Hepatic stellate cell (primary cell): ENCODE measurements around the gene DDX41.
"Not testable (repeated sequence)": the region's sequence is repeated elsewhere in the genome, so short reads cannot be mapped to it uniquely, and the experiment has no call there.

Experiments
- DNase-seq: peaks from one replicate; pipeline ENCODE4 v3.0.0; 2011; ENCODE audit warnings: low spot score

DDX41 gene

DNA sequence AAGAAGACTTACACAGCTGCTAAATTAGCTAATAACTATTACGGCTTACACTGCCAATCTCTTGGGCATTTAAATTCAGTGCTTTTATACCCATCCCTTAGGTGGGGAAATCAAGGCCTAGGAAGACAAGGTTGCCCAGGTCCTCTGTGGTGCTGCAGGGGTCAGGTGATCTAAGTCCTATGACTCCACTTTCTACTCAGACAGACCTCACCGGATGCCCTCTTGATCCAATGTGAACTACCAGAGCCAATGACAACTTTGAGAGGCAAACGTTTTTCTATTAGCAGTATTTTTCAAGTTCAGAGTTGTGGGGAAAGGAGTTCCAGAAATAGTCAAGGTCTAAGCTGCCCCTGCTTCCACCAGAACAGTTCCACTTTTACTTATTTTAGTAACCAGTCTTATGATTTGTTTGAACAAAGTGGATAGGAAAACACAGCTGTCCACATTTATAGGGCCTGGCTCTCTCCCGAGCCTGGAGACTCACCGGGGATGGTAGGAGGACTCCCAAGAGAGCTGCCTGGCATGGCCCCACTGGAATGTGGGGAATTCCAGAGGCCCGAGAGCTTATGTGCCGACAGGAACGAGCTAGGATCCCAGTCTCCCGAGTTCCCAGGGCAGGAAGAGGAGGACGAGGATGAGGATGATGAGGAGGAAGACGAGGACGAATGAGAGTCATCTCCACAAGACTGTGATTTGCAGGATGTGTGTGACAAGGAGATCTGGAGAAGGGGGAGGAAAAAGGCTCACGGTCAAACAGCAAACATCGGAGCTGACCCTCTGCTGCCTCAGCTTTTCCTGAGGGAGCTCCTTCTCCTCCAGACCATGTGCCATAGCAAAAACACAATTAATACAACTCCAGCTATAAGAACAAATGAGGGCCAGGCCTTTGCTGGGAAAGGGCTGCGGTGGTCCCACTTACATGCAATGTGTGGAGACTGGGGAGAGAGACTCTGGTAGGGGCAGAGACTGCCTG, 20.9 kb upstream of the DDX41 start:
- DNase-seq = peak; percentile 96

DNA sequence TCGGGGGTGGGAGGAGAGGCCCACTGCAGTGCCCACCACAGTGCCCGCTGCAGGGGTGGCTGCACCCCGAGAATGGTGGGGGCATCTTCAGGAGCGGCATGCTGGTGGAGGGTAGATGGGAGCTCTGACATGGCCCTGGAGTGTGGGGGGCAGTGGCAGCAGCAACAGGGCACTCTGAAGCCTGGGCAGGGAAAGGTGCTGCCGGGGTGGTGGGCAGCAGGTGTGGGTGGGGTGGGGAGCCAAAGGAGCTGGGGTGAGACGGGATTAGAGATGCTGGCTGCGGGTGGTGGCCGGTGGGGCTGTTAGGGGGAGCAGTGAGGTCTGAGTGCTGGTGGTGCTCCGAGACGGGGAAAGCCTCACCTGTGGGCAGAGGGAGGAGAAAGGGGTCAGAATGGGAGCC, 19.6 kb upstream of the DDX41 start:
- DNase-seq = no peak

DNA sequence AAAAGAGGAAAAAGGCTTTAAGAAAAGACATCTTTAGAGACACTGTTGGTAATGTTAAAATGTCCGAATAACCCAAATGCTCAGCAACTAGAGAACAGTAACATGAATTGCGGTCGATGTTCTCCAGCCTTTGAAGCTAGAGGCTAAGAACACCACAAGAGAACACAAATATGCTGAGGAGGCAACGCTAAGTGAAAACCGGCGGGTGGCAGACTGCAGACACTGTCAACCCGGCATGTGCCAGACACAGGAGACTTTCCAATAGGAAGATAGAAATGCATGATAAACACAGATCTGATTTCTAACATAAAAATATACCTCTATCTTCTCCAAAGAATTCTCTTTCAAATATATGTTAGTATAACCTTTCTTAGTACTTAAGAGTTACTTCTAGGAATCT, 18.4 kb upstream of the DDX41 start:
- no peak for DNase-seq

DNA sequence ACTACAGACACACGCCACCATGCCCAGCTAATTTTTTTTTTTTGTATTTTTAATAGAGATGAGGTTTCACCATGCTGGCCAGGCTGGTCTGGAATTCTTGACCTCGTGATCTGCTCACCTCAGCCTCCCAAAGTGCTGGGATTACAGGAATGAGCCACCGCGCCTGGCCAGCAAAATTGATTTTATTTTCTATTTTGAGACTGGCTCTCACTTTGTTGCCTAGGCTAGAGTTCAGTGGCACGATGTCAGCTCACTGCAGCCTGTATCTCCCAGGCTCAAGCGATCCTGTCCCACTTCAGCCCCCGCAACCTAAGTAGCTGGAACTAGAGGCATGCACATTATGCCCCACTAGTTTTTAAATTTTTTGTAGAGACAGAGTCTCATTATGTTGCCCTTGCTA, 17.7 kb upstream of the DDX41 start:
- DNase-seq = not testable (repeated sequence)

DNA sequence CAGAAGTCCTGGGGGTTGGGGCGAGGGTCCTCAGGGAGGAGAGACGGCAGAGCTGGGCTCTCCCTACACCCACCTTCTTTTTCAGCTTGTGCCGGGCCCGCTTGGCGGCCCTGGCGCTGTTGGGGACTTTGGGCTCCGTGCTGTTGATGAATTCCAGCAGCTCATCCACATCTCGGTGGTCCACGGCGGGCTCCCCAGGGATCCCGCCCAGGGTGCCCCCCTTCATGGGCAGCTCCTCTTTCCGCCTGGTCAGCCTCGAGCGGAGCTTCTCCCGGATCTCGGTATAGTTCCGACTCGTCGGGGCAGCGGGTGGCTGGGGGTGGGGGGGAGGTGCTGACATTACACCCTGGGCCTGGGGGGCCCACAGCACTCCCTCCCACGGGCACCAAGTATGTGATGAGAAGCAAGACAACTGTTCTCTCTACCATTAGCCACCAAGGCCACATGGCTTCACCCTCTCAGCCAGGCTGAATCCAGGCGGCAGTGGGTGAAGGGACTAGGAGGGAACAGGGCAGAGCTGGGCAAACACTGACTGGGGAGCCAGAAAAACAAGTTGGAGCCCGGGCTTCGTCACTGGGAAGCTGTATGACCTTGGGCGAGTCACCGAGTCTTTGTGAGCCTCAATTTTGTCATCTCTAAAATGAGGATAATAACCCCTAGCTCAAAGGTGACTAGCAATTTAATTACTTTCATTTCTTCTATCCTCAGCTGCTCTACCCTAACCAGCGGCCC, 14.6 kb upstream of the DDX41 start:
- no peak for DNase-seq

DNA sequence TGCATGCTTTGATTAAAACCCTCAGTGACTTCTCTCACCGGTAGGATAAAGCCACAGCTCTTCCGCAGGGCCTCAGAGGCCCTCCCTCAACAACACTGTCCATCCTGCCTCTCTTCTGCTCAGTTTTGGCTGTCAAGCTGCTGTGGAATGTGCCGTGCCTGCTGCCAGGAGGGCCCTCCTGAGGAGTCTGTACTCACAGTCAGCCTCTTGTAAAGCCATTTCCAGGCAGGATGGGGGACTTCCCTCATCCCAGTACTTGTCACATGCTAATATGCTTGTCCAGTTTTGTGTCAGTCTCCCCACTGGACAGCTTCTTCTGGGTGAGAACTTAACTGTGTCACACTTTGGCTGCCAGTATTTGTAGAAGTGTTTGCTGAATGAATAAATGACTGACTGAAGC, 13.9 kb upstream of the DDX41 start:
- no peak for DNase-seq

DNA sequence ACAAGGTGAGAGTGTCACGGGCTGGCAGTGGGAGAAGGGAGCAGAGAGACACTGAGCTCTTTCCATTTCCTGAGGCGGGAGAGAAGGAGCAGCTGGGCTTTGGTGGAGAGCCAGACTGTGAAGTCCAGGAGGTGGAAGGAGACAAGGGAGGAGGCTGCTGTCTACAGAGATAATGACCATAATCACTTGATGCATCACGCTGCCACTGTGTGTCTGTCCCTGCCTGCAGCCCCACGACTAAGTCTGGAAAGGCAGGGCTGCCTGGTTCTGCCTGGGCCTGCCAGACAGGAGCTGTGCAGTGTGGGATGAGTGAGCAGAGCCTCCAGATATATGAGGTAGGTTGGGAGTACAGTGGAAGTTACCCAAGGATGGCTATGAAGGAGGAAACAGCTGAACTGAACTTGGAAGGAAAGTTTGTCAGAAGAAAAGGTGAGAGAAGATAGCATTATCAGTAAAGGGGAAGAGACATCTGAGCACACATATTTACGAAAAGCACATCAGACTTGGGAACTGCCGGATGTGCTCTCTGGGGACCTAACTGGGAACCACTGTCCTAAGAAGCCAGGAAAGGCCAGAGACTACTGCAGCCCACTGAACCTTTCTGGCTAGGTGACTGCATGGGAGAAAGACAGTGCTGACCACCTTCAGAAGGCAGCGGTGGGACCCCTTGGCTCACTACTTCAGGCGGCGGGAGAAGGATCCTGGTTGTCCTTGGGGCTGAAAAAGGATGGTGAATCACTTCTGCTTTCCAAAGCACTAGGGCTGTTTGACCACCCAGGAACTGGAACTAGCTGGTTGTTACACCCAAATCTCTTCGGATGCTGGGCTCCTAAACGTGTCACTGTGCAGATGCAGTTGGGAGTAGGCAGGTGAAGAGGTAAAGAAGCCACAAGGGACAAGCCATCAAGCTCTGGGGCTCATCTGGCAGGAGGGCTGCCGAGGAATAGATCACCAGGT, 12.8 kb upstream of the DDX41 start:
- DNase-seq = no peak

DNA sequence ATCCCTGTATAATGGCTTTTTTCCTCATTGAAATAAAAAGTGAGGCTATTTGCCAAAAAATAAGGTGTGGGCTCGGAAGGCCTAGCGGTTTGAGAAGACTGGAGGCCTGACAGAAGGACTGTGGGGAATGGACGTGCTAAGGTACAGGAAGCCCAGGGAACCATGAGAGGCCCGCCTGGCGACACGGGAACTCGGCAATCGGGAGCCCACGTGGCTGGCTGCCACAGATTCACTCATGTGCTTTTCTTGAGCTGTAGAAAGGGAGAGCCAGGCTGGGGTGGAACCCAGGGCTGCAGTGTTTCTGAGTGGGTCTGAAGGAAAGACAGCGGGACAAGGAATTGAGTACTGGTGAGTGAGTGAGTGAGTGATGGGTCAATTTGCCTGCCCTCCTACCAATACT, 11.9 kb upstream of the DDX41 start:
- no peak for DNase-seq

DNA sequence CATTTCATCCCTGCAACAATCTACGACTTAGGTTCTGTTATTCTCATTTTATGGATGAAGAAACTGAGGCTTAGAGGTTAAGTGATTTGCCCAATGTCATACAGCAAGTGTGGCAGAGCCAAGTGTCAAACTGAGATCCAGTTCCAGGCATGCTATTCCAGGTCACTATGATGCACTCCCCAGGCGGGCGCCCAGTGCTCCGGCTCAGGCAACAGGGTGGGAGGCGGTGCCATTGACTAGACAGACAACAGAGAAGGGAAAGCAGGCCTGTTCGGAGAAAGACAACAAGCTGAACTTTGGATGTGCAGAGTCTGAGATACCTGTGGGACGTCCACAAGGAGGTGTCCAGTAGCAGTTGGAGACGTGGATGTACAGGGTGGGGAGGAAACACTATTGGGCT, 10.8 kb upstream of the DDX41 start:
- no peak for DNase-seq

DNA sequence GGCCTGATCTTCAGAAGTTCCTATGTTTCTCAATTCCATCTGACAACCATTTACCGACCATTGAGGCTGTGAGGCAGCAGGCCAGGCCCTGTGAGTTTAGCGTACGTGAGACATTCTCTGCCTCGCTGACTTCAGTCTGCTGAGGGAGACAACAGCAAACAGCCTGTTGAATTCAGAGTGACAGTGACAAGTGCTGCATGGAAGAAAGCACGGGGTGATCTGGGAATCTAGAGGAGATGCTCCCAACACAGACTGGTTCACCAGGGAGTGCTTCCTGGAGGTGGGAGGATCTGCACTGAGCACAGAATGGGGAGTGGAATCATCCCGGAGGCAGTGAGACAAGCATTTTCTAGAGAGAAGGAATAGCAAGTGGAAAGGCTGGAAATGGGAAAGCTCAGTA, 10.0 kb upstream of the DDX41 start:
- no peak for DNase-seq

DNA sequence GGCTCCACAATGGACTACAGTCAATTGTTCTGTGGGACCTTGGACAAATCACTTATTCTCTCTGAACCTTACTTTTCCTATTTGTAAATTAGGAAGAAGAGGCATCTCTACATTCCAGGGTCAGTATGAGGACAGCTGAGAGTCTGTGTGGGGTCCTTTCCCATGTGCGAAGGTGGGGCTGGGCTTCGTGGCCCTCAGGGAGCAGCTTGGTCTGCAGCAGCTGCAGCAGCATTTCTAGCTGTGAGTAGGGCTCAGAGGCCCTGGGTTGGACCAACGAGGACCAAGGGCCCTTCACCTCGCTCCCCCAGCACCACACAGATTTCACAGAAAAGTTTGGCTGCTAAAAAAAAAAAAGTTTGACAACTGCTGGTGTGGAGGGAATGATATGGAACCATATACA, 9.4 kb upstream of the DDX41 start:
- no peak for DNase-seq

DNA sequence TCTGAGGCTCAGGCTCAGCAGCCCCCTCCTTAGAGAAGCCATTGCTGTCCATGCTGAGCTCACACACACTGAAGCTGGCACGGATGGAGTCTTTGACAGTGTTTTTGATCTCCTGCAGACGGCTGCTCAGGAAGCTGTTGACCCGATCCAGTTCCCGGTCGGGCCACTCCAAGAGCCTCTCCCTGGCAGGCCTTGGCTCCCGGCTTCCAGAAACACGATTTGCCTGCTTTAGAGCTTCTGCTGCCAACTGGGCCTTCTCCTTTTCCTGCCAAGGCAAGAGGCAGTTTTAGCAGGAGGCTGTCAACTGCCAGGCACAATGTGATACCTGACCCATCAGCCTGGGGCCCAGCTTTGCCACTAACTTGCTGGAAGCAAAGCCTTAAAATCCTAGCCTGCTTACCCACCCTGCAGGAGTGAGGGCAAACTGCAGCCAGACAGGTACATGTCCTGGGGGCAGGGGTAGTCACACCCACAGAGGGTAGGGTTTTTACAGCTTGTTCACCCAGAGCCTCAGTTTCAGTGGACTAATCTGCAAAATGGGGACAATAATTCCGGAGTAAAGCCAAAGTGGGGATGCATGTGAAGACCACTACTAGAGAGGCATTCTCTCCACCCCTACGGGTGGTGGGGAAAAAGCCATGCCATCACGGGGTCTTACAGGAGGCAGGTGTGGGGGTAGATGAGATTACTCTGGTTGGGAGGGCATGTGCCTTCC, 8.3 kb upstream of the DDX41 start:
- no peak for DNase-seq

DNA sequence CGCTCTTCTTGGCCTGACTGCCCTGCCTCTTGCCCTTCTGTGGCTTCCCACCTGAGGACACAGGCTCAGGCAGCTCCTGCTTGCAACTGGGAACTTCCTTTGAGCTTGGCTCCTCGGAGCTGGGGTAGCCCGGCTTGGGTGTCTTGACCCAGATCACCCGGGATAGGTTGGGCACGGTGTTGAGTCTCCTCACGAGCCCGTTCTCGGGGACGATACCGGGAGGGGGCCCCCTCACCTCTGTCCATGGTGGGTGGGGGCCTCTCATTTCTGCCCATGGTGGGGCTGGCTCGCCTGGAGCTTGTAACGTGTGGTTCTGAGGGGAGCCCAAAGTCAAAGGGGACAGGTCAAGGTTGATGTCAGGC, 7.8 kb upstream of the DDX41 start:
- DNase-seq = no peak

DNA sequence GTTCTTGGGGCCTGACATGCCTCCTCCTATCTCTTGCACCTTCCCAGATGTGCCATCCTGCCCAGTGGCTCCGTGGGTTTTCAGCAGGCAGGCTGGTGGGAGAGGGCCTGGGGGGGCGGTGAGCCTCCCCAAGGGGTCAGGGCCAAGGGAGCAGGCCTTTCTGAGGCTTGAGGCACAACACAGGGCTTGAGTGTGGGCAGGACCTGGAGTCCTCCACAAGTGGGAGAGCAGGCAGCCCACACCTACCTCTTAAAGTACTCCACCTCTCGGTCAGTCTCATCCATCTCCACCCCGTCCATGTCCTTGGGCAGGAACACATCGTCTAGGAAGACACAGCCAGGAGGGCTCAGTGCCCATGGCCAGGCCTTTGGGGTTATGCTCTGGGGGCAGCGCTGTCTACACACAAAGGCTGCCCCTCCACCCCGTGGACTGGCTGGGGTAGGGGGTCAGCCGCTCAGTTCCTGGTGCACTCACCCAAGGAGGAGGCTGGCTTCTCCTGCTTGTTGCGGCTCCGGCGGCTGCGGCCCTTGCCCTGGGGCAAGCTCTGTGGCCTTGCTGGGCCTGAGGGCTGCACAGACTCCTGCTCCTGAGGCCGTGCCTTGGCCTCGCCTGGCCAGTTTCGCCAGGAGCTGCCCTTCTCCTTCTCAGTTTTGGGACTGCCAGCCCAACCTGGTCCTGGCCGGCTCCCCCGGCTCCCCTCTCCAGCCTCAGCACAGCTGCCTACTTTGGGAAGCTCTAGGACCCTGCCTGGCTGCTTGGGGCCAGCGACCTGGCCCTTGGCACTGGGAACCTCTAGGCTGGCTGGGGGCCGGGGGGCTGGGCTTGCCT, 7.2 kb upstream of the DDX41 start:
- DNase-seq = no peak

DNA sequence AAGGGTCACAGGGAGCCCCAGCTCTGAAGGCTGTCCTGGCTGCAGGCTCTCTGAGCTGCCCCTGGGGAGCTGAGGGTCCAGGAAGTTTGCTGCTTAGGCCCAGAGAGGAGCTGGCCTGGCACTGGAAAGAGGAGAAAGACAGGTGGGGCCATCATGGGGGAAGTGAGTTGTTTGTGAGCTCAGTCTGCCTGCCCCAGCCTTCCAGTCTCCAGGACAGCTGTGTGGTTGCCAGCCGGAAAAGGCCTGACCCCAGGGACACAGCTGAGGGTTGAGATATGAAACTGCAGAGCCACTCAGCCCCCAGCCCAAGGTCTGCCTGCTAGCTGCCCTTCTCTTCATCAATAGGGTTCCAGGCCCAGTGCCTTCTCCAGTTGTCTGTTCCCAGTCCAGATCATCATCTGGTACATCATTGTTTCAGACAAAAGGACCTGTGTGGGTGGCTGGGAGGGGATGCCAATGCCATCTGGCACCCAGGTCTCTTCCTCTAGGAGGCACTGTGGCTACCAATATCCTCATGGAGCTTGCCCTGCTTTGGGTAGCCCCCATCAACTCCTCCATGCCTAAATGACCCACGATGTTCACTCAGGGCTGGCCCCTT, 4.3 kb upstream of the DDX41 start:
- DNase-seq = no peak

DNA sequence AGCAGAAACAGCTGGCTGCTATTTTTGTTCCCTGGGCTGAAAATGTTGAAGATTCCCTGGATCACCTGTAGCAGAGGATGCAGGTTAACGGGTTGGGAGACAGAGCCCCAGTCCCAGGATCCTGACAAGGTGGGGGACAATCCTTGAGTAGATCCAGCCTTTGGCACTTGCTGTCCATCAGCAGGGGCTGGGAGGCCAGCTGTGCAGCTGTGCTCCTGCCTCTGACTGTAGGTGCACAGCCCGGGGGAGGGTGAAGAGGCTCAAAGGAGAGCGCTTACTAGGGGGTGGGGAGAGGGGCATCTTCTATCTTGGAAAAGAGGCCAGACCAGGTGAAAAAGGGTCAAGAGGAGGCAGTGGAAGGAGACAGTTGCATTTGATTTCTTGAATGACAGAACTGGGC, 3.5 kb upstream of the DDX41 start:
- no peak for DNase-seq

DNA sequence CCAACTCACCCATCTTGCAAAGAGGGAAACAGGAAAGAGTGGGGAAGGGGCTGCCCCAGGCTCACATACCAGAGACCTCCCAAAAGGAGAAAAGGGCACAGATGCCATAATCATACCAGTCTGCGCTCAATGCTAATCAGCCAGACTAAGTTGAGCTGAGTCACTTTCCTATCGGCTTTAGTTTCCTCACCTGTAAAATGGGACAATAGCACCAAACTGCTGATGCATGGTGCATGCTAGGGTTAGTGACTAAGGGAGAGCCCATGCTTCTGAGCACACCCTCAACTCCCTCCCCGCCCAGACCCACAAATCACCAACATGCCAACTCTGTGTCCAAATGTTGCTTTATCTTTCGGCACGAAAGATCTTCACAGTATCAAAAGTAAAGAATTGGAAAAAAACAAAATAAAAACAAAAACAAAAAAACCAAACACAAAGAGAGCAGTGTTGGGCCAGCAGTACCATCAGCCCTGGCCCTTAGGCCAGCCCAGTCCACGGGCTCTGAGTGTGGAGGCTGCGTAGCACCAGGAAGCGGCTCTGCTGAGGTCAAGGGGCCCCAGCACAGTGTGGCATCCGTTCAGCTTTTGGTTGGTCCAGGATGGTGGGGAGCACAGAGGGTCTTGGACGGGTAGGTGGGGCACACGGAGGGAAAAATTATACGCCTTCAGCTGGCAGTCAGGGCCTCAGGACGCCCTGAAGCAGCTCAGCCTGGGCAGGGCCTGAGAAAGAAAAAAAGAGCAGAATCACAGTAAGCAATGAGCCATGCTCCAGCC, 2.9 kb upstream of the DDX41 start:
- DNase-seq = no peak

DNA sequence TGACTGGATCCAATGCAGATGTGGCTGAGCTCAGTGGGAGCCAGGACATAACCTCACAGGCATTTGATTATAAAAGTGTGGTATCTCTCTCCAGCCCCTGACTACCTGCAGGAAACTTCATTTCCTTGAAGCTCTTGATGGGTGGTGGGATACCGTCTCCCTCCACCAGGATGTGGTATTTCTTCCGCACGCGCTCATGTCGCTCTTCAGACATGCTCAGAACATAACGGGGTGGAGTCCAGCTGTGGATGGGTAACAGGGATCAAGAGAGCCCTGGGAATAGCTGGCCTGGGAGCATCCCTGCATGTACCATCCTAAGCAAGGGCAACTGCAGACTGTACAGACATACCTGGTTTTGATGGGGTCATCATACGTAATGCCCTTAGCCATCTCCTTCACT, 1.2 kb downstream of the DDX41 start:
- DNase-seq = no peak

DNA sequence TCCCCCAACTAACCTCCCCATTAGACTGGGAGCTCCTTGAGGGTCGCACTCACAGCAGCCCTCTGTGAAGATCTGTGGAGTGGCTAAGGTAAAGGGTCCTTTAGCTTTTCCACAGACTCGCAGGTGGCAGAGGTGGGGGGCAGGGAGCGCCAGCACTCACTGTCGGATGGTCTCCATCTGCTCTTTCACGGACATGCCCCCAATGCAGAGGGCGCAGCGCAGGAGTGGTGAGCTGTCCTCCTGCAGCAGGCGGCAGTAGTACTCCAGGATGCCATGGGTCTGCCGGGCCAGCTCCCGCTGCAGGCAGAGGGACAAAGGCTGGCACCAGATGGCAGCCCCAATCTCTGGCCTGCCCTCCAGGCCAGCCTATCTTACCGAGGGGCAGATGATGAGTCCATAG, 2.2 kb downstream of the DDX41 start:
- DNase-seq = no peak

DNA sequence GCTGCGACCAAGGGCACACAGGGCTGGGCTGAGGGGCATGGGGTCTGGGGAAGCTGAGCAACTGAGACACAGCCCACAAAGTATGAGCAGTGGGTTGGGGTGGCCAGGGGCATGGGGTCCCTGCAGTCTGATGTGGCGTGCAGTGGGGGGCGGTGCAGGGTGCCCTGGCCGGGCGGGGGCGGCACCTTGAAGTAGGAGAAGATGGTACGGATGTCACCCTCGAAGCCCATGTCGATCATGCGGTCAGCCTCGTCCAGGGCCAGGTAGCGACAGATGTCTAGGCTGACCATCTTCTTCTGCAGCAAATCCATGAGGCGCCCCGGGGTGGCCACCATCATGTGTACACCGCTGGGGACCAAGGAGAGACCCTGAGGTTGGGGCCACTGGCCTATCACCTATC, 3.3 kb downstream of the DDX41 start:
- no peak for DNase-seq
